HG03521 (cell line): ENCODE results near the gene FEM1B.

Experiments used
- ATAC-seq: cut with Tn5 transposase; IDR thresholded peaks from one replicate; pipeline ENCODE4 v1.9.1; 2021; ENCODE audit warnings: mild to moderate bottlenecking, moderate library complexity; ENCODE audit not compliant: unreplicated experiment

Gene FEM1B

DNA sequence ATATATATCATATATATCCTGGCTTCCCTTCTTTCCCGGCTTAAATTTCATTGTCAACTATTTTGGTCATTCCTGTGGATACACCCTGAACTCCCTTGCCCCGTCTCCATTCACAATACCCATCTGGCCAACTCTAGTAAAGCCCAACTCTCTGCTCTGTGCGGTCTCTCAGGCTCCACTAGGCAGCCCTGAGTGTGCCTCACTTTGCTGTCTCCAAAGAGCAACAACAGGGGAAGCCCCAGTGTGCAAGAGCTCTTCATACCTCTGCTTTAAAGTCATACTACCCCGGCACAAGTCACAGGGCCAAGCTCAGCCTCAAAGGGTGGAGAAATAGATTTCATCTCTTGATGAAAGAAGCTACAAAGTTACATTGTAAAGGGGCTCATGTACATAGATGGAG lies 18.9 kb upstream of the FEM1B start:
- no peak for ATAC-seq

DNA sequence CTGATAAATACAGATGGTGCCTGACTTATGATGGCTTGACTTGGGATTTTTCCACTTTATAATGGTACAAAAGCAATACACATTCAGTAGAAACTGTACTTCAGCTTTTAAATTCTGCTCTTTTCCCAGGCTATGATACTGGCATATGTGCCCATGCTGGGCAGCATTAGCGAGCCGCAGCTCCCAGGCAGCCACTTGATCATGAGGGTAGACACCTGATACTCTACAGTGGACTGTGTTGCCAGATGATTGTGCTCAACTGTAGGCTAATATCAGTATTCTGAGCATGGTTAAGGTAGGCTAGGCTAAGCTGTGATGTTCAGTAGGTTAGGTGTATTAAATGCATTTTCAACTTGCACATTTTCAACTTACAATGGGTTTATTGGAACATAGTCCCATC lies 17.7 kb upstream of the FEM1B start:
- ATAC-seq, result no peak

DNA sequence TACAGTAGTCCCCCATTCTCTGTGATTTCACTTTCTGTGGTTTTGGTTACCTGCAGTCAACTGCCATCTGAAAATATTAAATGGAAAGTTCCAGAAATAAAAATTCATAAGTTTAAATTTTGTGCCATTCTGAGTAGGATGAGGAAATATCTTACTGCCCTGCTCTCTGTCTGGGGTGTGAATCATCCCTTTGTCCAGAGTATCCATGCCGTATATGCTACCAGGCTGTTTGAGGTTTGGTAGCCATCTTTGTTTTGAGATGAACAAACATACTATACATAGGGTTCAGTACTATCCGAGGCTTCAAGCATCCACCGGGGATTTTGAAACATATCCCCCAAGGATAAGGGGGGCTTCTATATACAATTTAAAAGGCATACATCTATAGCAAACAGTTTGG lies 16.3 kb upstream of the FEM1B start:
- ATAC-seq, result no peak

DNA sequence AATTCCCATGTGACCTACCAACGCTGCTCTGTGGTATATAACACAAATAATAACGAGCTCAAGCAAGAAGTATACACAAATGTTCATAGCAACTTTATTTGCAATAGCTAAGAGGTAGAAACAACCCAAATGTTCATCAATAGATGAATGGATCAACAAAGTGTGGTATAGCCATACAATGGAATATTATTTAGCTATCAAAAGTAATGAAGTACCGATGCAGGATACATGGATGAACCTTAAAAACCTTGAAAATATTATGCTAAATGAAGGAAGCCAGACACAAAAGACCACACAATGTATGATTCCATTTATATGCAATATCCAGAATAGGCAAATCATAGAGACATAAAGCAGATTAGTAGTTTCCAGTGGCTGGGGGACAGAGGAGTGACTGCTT lies 15.6 kb upstream of the FEM1B start:
- no peak for ATAC-seq

DNA sequence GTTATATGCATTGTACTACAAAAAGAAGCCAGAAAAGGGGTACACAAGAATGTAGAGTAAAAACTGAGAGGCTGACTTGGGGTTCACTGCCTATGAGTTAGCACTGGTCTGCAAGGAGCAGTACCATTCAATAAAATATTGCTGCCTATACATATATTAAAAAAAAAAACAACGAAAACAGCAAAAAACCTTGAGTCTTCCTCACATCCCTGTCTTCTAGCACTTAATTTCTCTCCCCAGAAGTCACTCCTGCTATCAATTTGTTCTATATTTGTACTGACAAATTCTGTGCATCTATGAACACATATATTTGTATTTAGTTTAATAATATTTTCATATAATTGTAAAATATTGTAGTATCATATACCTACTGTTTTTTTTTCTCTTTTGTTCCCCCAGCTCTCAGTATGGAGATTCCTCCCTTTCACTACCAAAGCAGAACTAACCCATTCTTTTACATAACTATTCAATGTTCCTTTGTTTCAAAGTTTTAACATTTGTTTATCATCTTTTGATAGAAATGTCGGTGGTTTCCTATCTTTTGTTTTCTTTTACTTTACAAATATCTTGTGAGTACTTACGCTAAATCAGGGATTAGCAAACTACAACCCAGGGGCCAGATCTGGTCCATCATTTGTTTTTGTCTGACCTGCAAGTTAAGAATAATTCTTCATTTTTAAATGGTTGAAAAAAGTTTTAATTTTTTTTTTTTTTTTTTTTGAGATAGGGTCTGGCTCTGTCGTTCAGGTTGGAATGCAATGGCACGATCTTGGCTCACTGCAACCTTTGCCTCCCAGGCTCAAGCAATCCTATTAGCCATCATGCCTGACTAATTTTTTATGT lies 14.8 kb upstream of the FEM1B start:
- no peak for ATAC-seq

DNA sequence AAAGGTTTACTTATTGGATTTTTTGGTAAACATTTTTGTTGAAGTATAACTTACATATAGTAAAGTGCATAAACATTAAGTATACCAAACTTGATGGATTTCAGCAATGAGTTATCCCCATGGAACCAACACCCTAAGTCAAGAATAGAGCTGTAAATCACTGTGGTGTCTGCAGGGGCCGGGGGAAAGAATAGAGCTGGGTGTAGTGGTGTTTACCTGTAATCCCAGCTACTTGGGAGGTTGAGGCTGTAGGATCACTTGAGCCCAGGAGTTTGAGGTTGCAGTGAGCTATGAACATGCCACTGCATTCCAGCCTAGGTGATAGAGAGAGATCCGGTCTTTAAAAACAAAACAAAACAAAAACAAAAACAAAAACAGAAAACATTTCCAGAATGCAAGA lies 13.3 kb upstream of the FEM1B start:
- ATAC-seq, result no peak

DNA sequence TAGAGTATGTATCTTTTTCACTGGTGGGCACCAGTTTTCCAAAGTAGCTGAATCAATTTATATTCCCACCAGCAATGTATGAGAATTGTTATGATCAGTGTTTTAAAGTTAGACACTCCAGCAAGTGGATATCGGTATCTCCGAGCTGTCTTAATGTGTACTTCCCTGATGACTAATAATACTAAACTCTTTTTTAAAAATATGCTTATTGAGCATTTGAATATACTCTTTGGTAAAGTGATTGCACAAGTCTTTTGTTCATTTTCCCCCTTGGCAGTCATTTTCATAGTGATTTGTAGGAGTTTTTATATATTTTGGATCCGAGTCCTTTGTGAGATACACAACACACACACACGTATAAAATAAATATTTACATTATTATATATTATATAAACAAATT lies 12.5 kb upstream of the FEM1B start:
- no peak for ATAC-seq

DNA sequence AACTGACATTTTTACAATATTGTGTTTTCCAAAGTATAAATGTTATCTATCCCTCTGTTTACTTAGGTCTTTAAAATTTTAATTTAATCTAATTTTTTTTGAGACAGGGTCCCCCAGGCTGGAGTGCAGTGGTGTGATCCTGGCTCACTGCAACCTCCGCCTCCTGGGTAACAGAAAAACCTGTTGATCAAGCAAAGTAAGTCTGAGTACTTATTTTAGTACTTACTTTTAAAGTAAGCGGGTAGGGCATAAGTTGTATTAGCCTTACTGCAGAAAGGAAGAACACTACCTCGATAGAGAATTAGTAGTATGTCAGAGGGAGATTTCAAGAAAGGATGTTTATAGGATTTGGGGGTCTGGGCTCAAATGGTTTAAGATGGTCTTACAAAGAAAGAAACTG lies 11.9 kb upstream of the FEM1B start:
- ATAC-seq, result no peak

DNA sequence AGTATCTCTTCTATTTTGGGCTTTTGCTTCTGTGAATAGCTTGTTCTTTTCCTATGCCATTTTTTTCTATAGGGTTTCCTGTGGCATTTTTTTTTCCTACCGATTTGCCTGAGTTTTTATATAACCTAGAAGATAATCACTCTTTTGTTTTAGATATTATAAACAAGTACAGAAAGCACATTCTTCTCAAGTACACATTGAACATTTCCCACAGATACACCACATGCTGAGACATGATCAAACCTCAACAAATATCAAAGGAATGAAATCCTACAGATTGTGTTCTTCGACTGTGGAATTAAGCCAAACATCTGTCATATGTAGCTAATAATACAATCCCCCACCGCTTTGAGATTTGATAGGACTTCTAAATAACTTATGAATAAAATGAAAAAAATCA lies 9.1 kb upstream of the FEM1B start:
- ATAC-seq, result no peak

DNA sequence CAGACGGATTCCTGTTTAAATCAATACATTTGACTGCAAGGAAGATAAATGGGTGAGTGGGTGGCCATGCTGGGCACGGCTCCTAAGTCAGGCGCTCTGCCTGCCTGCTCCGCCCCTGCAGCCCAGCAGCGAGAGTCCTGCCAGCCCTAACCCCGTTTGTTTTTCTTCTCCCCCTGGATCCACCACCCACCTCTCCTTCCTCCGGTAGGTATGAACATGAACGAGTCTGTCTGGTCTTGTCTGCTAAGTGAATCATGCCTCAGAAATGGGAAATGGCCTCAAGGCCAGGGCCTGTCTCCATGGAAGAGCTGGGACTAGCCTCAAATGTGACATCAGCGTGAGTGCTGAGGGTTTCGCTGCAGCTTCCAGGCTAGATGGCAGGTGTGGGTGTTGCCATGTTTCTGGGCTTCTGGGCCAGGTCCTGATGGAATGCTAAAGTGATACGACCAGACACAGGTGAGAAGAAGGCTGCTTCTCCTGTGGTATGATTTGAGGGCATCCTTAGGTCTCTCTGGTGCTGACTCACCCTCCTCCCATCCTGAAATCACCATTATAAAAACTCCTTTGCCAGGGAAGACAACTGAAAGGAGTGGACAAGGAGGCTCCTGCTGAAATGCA lies 5.6 kb upstream of the FEM1B start:
- no peak for ATAC-seq

DNA sequence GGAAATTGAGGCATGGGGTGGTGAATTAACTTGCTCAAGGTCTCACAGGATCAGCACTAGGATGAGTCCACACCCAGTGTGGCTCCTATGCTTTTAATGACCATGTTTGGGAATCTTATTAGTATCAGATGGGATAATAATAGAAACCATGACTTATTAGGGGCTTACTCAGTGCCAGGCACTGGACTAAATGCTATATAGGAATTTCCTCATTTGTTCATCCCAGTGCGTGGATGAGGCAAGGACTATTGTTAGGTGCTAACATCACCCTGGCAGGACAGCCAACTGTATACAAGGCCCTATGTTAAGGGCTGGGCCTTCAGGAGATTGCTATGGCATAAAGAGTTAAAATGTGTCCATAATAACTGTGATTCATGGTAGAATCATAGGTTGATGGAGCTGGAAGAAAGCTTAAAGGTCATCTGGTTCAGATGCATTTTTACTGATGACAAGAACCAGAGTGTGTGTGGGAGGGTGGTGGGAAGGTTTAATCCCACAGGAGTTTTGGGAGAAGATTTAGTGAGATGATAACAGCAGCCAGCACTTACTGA lies 4.7 kb upstream of the FEM1B start:
- ATAC-seq, result no peak

DNA sequence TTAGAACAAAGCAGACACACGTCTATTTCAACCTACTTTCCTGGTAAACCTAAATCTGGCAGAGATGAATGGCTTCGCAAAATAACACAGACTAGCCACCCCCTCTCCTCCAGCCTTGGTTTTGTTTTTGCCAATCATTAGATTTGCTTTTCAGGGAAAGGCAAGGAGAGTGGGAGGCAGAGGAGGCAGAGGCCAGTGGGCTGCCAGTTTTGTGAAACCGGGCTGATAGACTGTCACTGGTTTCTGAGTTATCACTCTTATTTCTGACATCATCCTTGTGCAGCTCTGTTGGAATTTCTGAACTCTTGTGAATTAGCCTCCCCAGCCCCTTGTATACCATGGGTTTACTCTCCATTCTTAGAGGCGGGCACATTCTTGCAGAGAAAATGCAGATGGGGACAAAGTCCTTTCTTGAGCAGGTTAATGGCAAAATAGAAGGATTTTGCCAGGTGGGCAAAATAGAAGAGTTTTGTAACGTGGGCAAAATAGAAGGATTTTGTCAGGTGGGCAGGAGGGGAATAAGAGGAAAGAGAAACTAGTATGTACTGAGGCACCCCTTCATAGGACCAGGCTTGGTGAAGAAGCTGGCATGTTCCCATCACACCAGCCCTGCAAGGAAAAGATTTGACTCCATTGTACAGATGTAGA lies 3.2 kb upstream of the FEM1B start:
- no peak for ATAC-seq

DNA sequence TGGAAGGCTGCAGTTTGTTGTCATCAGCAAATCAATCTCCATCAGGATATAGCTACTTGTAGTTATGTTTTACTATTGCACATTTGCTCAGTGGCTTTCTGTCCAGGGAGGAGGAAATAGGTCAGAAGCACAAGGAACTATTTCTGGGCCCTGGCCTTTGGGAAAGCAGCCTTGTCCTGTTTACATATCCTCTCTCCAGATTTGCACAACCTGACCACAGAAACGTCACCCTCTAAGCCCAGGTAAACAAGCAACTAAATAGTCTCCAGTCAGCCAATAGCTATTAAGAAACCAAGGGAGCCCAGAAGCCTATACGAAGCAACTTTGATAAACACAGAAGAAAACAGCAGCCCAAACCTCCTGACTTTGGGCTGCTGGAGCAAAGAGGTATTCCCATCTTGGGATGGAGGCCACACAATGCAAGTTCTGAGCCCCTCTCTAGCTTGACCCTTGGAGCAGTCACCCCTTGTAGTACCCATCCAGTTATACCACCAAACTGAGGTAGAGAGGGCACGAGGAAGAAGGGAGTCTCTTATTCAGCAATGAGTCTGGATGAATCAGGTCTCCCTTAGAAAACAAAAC lies 2.3 kb upstream of the FEM1B start:
- ATAC-seq, result no peak

DNA sequence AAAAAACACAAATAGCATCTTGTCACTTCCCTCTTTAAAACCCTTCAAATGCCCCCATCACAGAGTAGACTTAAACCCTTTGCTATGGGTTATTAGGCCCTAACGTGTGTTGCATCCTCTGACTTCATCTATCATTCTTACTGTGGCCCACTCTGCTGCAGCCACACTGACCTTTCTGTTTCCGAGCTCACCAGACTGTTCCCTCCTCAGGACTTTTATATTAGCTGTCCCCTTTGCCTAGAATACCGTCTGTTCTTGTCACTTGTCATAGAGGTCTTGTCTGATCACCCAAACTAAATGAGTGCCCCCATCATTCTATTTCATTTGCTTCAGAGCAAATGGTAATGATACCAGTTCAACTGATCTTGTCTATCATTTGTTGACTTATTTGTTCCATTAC lies 877 bp upstream of the FEM1B start:
- ATAC-seq, result no peak

DNA sequence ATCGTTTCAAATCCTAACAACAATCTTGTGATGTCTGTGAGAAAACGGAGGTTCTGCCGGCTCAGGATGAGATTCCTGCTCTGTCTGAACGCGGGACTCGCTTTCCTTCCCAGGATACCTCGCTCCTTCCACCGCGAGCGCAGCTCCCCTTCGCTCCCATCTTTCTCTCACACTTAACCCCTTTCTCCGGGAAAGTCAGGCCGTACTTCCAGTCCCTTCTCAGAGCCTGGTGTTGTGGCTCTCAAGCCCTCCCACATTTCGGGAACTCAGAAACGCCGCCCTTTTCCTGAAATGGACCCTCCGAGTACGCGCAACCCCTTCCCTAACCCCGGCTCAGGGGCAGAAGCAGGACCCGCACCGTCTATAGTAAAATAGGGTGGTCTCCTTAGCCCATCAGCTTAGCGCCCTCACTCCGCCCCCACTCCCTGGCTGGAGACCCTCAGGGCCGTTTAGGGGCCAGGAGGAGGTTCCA lies 378 bp upstream of the FEM1B start:
- ATAC-seq, result no peak

DNA sequence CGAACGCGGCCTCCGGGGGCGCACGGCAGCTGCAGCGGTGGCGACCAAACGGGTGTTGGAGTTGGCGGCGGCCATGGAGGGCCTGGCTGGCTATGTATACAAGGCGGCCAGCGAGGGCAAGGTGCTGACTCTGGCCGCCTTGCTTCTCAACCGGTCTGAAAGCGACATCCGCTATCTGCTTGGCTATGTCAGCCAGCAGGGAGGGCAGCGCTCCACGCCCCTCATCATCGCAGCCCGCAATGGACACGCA lies 725 bp downstream of the FEM1B start:
- ATAC-seq, result peak; percentile 50

DNA sequence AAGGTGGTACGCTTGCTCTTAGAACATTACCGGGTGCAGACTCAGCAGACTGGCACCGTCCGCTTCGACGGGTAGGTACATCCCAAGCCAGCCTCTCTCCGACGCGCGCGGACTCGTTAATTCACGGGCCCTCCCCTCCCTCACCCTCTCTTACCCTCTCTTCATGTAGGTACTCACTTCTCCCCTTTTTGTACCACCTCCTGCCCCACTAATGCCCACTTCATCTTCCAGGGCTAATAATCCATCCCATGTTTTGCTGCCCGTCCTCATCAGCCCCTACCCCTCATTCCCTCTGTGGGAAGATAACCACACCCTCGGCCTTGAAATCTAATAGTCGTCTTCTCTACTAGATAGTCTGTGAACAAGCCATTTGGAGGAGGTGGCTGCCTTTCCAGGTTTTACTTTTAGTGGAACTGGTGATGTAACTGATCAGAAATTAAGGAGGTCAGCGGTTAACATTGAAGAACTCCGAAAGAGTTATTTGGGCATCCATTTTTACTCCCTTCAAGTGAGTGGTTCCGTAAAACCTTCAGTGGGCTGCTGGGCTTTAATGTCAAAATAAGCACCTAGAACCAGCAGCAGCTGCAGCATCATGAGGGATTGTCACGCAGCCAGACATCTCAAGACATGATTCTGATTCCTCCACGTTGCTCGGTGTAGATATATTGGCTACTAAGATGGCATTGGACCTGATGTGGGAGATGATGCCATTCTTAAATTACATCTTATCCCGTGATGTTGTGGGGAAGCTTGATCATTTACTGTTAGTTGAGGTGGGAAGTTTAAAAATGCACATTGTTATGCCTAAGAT lies 1.3 kb downstream of the FEM1B start:
- ATAC-seq, result no peak

DNA sequence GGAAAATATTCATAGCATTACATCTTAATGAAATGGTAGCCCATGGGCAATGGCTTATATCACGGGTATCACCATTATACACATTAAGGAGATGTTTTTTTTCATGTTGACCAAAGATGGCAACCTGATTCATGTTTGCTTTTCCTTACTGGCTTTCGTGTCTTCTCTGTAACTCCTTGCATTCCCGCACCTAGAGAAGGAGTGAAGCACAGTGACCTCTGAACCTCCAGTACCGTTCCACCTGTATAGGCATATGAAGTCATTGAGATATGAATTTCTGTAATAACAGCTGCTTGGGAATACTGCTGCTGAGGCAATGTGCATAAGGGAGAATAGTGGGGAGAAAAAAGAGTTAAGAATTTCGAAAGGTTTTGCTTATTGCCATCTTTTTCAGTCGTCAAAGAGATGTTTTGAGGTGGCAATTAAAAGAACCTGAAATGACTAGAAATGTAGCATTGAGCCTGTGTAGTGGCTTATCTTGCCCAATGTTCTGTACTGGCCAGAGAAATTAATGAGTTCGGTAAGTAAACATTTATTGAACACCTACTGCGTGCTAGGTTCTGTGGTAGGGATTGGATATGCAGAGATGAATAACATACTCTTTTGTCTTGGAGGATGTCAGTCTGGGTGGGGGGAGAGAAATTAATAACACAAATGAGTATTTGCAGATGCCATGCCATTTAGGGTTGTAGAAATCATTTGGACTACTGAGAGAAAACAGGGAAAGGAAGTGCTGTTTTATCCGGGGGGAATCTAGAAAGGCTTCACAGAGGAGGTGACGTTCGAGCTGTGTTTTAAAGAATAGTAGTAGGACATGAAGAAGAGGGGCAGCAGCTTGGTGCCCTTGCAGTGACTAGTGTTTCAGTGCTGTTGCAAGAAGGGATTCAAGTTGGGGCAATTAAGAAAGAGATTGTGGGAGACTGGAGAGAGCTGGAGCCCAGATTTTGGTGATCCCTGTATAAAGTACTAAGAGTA lies 2.5 kb downstream of the FEM1B start:
- ATAC-seq, result no peak

DNA sequence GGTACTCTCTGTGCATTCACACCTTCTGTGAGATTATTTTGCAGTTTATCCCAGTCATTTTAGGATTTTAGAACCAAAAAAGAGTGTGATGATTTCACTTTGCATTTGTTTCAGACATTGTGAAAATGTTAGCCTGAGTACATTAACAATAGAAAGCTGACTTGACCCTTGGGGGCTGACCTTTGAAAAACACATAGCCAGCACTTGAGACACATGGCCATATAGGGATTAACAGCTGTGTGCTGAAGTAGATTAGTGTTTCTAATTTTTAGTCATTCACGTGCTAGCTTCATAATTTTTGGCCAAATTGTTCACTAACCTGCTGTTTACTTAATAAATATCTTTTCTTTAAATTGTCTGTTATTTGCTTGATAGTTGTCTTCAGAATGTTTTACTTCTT lies 3.5 kb downstream of the FEM1B start:
- ATAC-seq, result no peak

DNA sequence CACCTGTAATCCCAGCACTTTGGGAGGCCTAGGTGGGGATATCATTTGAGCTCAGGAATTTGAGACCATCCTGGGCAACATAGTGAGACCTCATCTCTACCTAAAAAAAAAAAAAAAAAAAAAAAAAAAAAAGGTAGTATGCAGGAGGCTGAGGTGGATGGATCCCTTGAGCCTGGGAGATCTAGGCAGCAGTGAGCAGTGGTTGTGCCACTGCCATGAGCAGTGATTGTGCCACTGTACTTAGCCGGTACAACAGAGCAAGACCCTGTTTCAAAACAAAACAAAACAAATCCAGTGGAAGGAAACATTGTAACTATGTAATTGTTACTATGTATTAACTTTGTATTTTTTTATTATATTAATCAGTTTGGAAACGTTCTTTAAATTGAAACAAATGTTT lies 5.9 kb downstream of the FEM1B start:
- no peak for ATAC-seq
